Endometrial microvascular endothelial cells (primary cell): ENCODE data around the gene HTRA1. TPM values are rescaled to one million over a fixed set of nuclear protein-coding genes. Genes with fewer than 3 reads are reported as not detected.

Experiments used
- in situ Hi-C: cut with HindIII; loops from 2 replicates; pipeline ENCODE4 v1.10.0; 2017; ENCODE audit warnings: low sequenced_read_pairs, low pct_unique_long_range_greater_than_20kb; ENCODE audit errors: inconsistent ontology term
- total RNA-seq: library from RNA; depleted of rRNA; stranded (reverse); fragments of >200 nt; gene quantifications from one replicate; pipeline ENCODE4 v1.2.3, GENCODE V29; 2015; ENCODE audit errors: inconsistent ontology term

Gene HTRA1
- total RNA-seq, 1 donor from 2014 or later, result 60.0 TPM

DNA sequence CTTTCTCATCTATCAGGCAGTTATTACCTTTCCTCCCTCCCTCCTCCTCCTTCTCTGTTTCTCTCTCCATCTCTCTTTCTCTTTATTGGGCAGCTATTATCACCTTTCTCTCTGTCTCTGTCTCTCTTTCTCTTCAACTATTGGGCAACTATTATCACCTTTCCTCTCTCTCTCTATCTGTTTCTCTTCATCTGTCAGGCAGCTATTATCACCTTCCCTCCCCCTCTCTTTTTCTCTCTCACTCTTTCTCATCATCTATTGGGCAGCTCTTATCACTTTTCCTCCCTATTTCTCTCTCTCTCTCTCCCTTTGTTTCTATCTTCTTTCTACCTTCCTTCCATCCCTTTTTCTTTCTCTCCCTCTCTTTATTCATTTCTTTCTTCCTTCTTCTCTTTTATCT is 100.4 kb downstream of the HTRA1 start:
- in situ Hi-C loops, result no loop called here

Other genes with a start within 250 kb of the HTRA1 start
- gene BTBD16, start 190.3 kb upstream of the HTRA1 start, total RNA-seq, result not detected
- 36.1 TPM for gene PLEKHA1, start 86.8 kb upstream of the HTRA1 start, total RNA-seq
- not detected for gene ARMS2, start 6.9 kb upstream of the HTRA1 start, total RNA-seq
- 0.09 TPM for gene DMBT1, start 99.2 kb downstream of the HTRA1 start, total RNA-seq
- gene C10orf120, start 238.3 kb downstream of the HTRA1 start, total RNA-seq, result not detected